K562 (cell line): ENCODE results near the gene PNLIPRP2. TPM values are rescaled to one million over a fixed set of nuclear protein-coding genes. Genes with fewer than 3 reads are reported as not detected.

Experiments
- CBX3 ChIP-seq, 2 experiments: IDR thresholded peaks; 1 replicate in 1 of 2; 2 replicates in 1 of 2; pipeline ENCODE4 v1.6.1; 2012; ENCODE audit warnings: inconsistent platforms in 2 of 2, low read length in 2 of 2, borderline replicate concordance in 1 of 2, control low read depth in 1 of 2
- CREB3 ChIP-seq: fragments of 450-650 bp; conservative IDR thresholded peaks from 2 replicates; pipeline ENCODE4 v1.6.1; 2016; ENCODE audit warnings: missing genetic modification characterization, low read depth, mild to moderate bottlenecking, missing compliant biosample characterization, moderate library complexity
- DIDO1 ChIP-seq: fragments of 450-650 bp; IDR thresholded peaks from 2 replicates; pipeline ENCODE4 v1.6.1; 2016; ENCODE audit warnings: low read depth, missing biosample characterization, missing genetic modification characterization
- MGA ChIP-seq: fragments of 450-650 bp; IDR thresholded peaks from 2 replicates; pipeline ENCODE4 v1.6.1; 2016; ENCODE audit warnings: mild to moderate bottlenecking, moderate library complexity
- MTA3 ChIP-seq: fragments of 450-650 bp; formaldehyde crosslinking; IDR thresholded peaks from 2 replicates; pipeline ENCODE4 v1.6.1; 2017; ENCODE audit warnings: mild to moderate bottlenecking, borderline replicate concordance
- MTF1 ChIP-seq: fragments of 250-450 bp; sonication (Bioruptor Pico); IDR thresholded peaks from 2 replicates; pipeline ENCODE4 v1.9.0; 2021; ENCODE audit warnings: moderate library complexity, mild to moderate bottlenecking, inconsistent platforms, borderline replicate concordance
- SRSF9 ChIP-seq: fragments of 200-400 bp; formaldehyde crosslinking; IDR thresholded peaks from 2 replicates; pipeline ENCODE4 v1.6.1; 2017; ENCODE audit warnings: low read depth, low read length, borderline replicate concordance
- STAG1 ChIP-seq: sonication (generic); formaldehyde crosslinking; IDR thresholded peaks from 2 replicates; pipeline ENCODE4 v1.5.0; 2020; ENCODE audit warnings: missing genetic modification reagents, borderline replicate concordance
- TBP ChIP-seq: optimal IDR thresholded peaks from 2 replicates; pipeline ENCODE3; 2011; ENCODE audit warnings: low read depth, low read length, improper control_type of control experiment
- TCF3 ChIP-seq: sonication (generic); formaldehyde crosslinking; IDR thresholded peaks from 2 replicates; pipeline ENCODE4 v1.4.0; 2020; ENCODE audit warnings: mild to moderate bottlenecking, missing genetic modification reagents
- USF2 ChIP-seq: sonication (generic); formaldehyde crosslinking; IDR thresholded peaks from 2 replicates; pipeline ENCODE4 v1.5.0; 2020; ENCODE audit warnings: missing genetic modification reagents
- polyA plus RNA-seq, 8 experiments: library from polyadenylated mRNA; depleted of rRNA in 4 of 8; stranded (reverse) in 5 of 8; unstranded in 3 of 8; fragments of >200 nt; fragmentation: Nextera tagmentation in 2 of 8; fragmentation: Illumina TruSeq in 1 of 8; extraction: Ambion mirVana in 2 of 8; extraction: Trizol in 1 of 8; gene quantifications; 2 replicates each; pipeline versions ENCODE4 v1.2.1 to v1.2.3, GENCODE V29; 2011 to 2014; ENCODE audit warnings: inconsistent platforms in 1 of 8, missing spikeins in 1 of 8
- total RNA-seq, 7 experiments: library from RNA; depleted of rRNA in 6 of 7; stranded (reverse); fragments of >200 nt in 6 of 7; fragmentation: Illumina TruSeq in 2 of 7; extraction: Trizol in 2 of 7; gene quantifications; 2 replicates each; pipeline versions ENCODE4 v1.2.1 to v1.2.3, GENCODE V29; 2011 to 2021; ENCODE audit warnings: low replicate concordance in 1 of 7

The PNLIPRP2 gene
- total and polyA plus RNA-seq, 9 of the 15 experiments (the other 6 are each of a cell fraction or from before 2014, with no cell fraction given), result 0.38 TPM; not detected in 8

- TF ChIP-seq MGA, result no peak
- no peak for TF ChIP-seq STAG1 (CRISPR knock-in tag)
- no peak for TF ChIP-seq CREB3 (tag)
- no peak for TF ChIP-seq CBX3 (IDR thresholded peaks at IDR 0.05; ENCODE audit: borderline replicate concordance in 1 of 2, low read length in 2 of 2)
- TF ChIP-seq SRSF9, result no peak
- no peak for TF ChIP-seq TBP
- no peak for TF ChIP-seq MTA3
- no peak for TF ChIP-seq USF2 (CRISPR knock-in tag)
- TF ChIP-seq MTF1 (CRISPR knock-in tag), result no peak
- no peak for TF ChIP-seq DIDO1 (tag)
- no peak for TF ChIP-seq TCF3 (CRISPR knock-in tag)
Measured at GRCh38 chr10:116574797-116575196, 46.0 kb upstream of the PNLIPRP2 start (continued).
